Spinal cord (tissue), 10 donors: Measurements from ENCODE around the gene HEMK1. TPM values are rescaled to one million over a fixed set of nuclear protein-coding genes. Genes with fewer than 3 reads are reported as not detected.
A peak's percentile ranks its signal among the peaks of the same experiment; 100 is the strongest.

Source experiments
- DNase-seq, 6 donors: peaks; one replicate each; pipeline versions ENCODE4 v3.0.0 to v3.0.0-alpha.2; 2013 to 2015; ENCODE audit warnings: low spot score in 6 of 6, low read depth in 4 of 6
- H3K27ac ChIP-seq: one replicate; pipeline ENCODE4 v1.5.1; 2013; ENCODE audit warnings: low read depth, low read length, control low read depth
- H3K27me3 ChIP-seq: one replicate; pipeline ENCODE4 v1.6.1; 2013; ENCODE audit warnings: low read length; ENCODE audit not compliant: control insufficient read depth, insufficient read depth
- H3K36me3 ChIP-seq: one replicate; pipeline ENCODE4 v1.6.1; 2013; ENCODE audit warnings: low read length; ENCODE audit not compliant: control insufficient read depth, insufficient read depth
- H3K4me1 ChIP-seq: one replicate; pipeline ENCODE4 v1.6.1; 2013; ENCODE audit warnings: low read length; ENCODE audit not compliant: control insufficient read depth, insufficient read depth
- H3K4me3 ChIP-seq: one replicate; pipeline ENCODE4 v1.5.1; 2013; ENCODE audit warnings: low read depth, low read length, control low read depth
- H3K9me3 ChIP-seq: one replicate; pipeline ENCODE4 v1.6.1; 2013; ENCODE audit warnings: low read length; ENCODE audit not compliant: control insufficient read depth, insufficient read depth
- WGBS: methylation state at CpG from one replicate; pipeline ENCODE4 v1.1.5; 2013; ENCODE audit warnings: missing lambda C conversion rate; ENCODE audit not compliant: insufficient coverage; 5-methylcytosine and 5-hydroxymethylcytosine counted together
- polyA plus RNA-seq, 2 donors: library from polyadenylated mRNA; unstranded; fragments of 120-200 nt; gene quantifications; one replicate each; pipeline ENCODE4 v1.2.1, GENCODE V29; 2013; ENCODE audit not compliant: insufficient read length in 2 of 2
- total RNA-seq, 2 donors: library from RNA; depleted of rRNA in 1 of 2; stranded (reverse); fragments of 120-200 nt in 1 of 2; fragments of >200 nt in 1 of 2; gene quantifications; one replicate each; pipeline versions ENCODE4 v1.2.3 to v1.2.4, GENCODE V29; 2013 to 2014
- donor health status: healthy.

HEMK1 gene
- total and polyA plus RNA-seq, 4 donors: 4.3 to 23.7 (median 17.7) TPM

- no peaks in the 10 kb centered on the region for H3K27me3 ChIP-seq
- no peaks in the 10 kb centered on the region for H3K9me3 ChIP-seq
- peak; percentile 73 to 97 (median 82) for DNase-seq
- H3K36me3 ChIP-seq: peaks cover 18% of the 10 kb centered on the region
- peak within 1 kb of the TSS; percentile 71 for H3K4me3 ChIP-seq
- H3K4me1 ChIP-seq: peaks cover 45% of the 10 kb centered on the region
- WGBS: under 1% methylated on average over 74 of the region's 75 CpGs
- H3K27ac ChIP-seq: peak within 1 kb of the TSS; percentile 84
These were observed 42.3 kb downstream of the HEMK1 start, which contains the start of gene CISH for GRCh38 chr3:50611464-50612233. Gene CISH (minus strand): TSS chr3:50611774. CDS start chr3:50611650, 124 bp downstream.

GRCh38 chr3:50612234-50612882, 43.0 kb downstream of the HEMK1 start:
- 6% methylated on average over 27 of the region's 29 CpGs for WGBS
- DNase-seq: no peak
- Histone ChIP-seq H3K4me3 (peak overlapping the region; percentile 71), H3K27ac (peak overlapping the region; percentile 84), H3K27me3 (no peaks in the 10 kb centered on the region), H3K4me1 (peaks cover 50% of the 10 kb centered on the region), H3K36me3 (peaks cover 12% of the 10 kb centered on the region), H3K9me3 (no peaks in the 10 kb centered on the region)

- H3K36me3 ChIP-seq: peaks cover 4% of the 10 kb centered on the region
- no peak for DNase-seq
- no peaks in the 10 kb centered on the region for H3K9me3 ChIP-seq
- no peaks in the 10 kb centered on the region for H3K27me3 ChIP-seq
- H3K4me1 ChIP-seq: peaks cover 59% of the 10 kb centered on the region
- WGBS: 72% methylated on average over 5 of the region's 6 CpGs
- peak overlapping the region; percentile 71 for H3K4me3 ChIP-seq
- no peak overlapping the region for H3K27ac ChIP-seq
These were observed 43.9 kb downstream of the HEMK1 start for GRCh38 chr3:50612970-50613846.

DNA sequence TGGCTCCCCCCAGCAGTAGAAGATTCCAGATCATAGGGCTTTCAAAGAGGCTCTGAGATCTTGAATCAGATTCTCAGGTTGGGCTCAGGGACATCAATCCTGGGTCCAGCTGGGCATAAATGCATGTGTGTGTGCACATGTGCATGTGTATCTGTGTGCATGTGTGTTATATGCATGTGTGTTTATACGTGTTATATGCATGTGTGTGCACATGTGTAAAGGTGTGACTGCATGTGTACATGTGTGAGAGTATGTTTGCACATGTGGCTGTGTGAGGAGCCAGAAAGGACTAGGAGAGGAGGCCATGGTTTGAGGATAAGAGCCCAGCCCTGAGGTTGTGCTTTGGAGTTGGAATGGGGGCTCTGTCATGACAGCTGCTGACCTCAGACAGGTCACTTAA, 45.9 kb downstream of the HEMK1 start:
- peaks cover 52% of the 10 kb centered on the region for H3K4me1 ChIP-seq

GRCh38 chr3:50616003-50616769, 46.9 kb downstream of the HEMK1 start:
- under 1% methylated on average over 19 of the region's 24 CpGs for WGBS
- peak; percentile 68 to 96 (median 78) for DNase-seq
- no peaks in the 10 kb centered on the region for H3K9me3 ChIP-seq
- H3K36me3 ChIP-seq: no peaks in the 10 kb centered on the region
- peak overlapping the region; percentile 79 for H3K27ac ChIP-seq
- H3K4me3 ChIP-seq: peak overlapping the region; percentile 67
- H3K4me1 ChIP-seq: peaks cover 45% of the 10 kb centered on the region
- H3K27me3 ChIP-seq: no peaks in the 10 kb centered on the region

More for the DNA sequence above, 45.9 kb downstream of the HEMK1 start:
- Histone ChIP-seq H3K27ac (no peak overlapping the region), H3K27me3 (no peaks in the 10 kb centered on the region), H3K9me3 (no peaks in the 10 kb centered on the region), H3K36me3 (no peaks in the 10 kb centered on the region), H3K4me3 (no peak overlapping the region)
- no peak for DNase-seq
- WGBS: 45% methylated on average over 1 of the region's 1 CpG

DNA sequence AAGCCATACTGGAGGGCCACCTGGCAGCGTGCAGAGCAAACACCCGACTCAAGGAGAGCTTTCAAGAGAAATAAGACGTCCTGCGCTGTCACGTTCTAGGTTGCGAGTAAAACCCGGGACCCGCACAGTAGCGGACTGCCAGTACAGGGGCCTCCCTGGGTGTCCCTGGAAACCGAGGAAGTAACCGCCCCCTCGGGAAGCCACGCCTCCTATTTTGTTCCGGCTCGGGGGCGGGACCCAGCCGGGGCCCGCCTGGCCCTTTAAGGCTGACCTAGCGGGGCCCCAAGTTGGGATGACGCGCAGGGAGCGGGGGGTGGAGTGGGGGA, 47.4 kb downstream of the HEMK1 start:
- peak in 4 of 6 donors; percentile 67 to 93 (median 80) for DNase-seq
- Histone ChIP-seq H3K4me1 (peaks cover 42% of the 10 kb centered on the region), H3K27me3 (no peaks in the 10 kb centered on the region), H3K9me3 (no peaks in the 10 kb centered on the region), H3K36me3 (no peaks in the 10 kb centered on the region), H3K4me3 (peak overlapping the region; percentile 67), H3K27ac (peak overlapping the region; percentile 79)
- 0% methylated on average over 16 of the region's 22 CpGs for WGBS

- H3K27me3 ChIP-seq: no peaks in the 10 kb centered on the region
These were observed 47.9 kb downstream of the HEMK1 start, which contains the start of gene MAPKAPK3 for GRCh38 chr3:50617096-50617791. Gene MAPKAPK3 (plus strand): TSS chr3:50617151. CDS start chr3:50617566, 415 bp downstream.

DNA sequence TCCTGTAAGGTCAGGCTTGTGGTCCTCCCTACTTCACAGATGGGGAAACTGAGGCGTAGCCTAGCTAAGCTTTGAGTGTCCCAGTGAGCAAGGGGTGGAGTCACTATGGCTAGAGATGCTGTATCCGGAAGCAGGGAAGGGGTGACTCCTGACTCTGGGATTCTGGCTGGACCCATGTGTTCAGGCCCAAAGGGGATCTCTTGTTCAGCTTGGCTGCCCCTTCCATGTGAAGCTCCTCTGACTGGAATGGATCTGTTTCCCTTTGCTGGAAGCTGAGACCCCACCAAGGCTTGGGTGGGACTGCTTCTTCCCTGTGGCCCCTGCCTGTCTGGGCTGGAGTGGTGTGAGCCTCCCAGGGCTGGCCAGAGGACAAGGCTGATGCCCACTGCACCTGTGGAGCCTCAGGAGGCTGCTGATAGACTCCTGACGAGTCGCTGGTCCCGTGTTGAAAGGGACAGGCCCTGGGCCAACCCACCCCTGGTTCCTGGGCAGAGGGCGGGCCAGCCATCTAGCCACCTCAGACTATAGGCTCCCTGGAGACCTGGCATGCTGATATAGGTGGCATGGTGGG, 48.7 kb downstream of the HEMK1 start:
- no peaks in the 10 kb centered on the region for H3K9me3 ChIP-seq
- no peak overlapping the region for H3K27ac ChIP-seq
- WGBS: 74% methylated on average over 5 of the region's 6 CpGs
- no peaks in the 10 kb centered on the region for H3K27me3 ChIP-seq
- peak overlapping the region; percentile 67 for H3K4me3 ChIP-seq
- H3K36me3 ChIP-seq: no peaks in the 10 kb centered on the region
- H3K4me1 ChIP-seq: peaks cover 30% of the 10 kb centered on the region
- DNase-seq: no peak

More at GRCh38 chr3:50617096-50617791, 47.9 kb downstream of the HEMK1 start, which contains the start of gene MAPKAPK3:
- peak within 1 kb of the TSS; percentile 79 for H3K27ac ChIP-seq
- peaks cover 37% of the 10 kb centered on the region for H3K4me1 ChIP-seq
- peak within 1 kb of the TSS; percentile 67 for H3K4me3 ChIP-seq
- H3K9me3 ChIP-seq: no peaks in the 10 kb centered on the region
- under 1% methylated on average over 51 of the region's 58 CpGs for WGBS
- no peaks in the 10 kb centered on the region for H3K36me3 ChIP-seq
- DNase-seq: no peak
